NCI-H2171 treated with DMSO at 0.1 percent for 48 hours (cell line): ENCODE measurements around the gene KIF11.

ENCODE experiments used
- DNase-seq: peaks from one replicate; lab custom pipeline; 2025; lab: John Stamatoyannopoulos, UW

Gene KIF11

GRCh38 chr10:92678206-92678605, 85.3 kb downstream of the KIF11 start:
- no peak for DNase-seq

DNA sequence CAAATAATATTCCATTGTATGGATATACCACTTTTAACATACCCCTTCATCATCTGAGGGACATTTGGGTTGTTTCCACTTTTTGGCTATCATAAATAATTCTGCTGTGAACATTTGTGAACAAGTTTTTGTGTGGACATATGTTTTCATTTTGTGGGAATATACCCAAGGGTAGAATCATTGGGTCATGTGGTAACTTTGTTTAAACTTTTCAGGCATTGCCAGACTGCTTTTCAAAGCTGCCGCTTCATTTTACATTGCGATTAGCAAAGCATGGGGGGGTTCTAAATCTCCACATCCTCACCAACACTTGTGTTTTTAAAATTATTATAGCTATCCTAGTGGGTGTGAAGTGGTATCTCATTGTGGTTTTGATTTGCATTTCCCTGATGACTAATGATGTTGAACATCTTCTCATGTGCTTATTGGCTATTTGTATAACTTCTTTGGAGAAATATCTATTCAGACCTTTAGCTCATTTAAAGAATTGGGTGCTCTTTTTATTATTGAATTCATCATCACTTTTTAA, 88.4 kb downstream of the KIF11 start:
- no peak for DNase-seq

- no peak for DNase-seq
Observed at GRCh38 chr10:92688573-92688926, 95.6 kb downstream of the KIF11 start.

DNA sequence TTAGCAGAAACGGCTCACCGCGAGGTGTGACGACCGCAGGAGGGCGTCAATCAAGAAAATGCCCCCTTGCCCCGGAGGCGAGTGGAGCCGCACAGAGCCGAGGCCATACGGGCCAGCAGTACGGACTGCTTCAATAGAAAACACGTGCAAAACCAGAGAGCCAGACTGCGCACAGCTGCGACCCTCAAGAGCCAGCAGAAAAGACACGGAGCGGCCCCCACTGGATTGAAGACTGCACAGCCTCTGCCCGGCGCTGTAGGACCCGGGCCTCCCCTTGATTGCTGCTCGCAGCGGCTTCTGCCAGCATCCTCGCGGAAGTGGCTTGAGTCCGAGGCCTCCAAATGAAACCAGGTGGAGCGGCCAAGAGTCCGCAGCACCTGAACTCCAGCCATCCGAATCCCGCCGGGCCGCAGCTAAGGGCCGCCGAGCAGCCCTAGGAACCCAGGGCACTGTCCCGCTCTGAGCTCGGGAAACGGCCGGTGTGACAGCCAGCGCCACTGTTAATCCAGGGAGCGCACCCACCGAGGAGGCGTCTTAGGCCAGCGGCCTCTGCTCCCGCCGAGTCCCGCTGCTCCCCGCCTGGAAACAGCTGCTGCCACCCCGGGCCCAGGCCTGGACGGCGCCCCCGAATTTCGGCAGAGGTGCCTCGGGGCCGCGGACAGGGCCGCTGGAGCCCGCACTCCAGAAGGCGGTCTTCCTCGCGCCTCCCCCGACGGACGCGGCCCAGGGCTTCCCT, 96.2 kb downstream of the KIF11 start:
- DNase-seq: no peak

DNA sequence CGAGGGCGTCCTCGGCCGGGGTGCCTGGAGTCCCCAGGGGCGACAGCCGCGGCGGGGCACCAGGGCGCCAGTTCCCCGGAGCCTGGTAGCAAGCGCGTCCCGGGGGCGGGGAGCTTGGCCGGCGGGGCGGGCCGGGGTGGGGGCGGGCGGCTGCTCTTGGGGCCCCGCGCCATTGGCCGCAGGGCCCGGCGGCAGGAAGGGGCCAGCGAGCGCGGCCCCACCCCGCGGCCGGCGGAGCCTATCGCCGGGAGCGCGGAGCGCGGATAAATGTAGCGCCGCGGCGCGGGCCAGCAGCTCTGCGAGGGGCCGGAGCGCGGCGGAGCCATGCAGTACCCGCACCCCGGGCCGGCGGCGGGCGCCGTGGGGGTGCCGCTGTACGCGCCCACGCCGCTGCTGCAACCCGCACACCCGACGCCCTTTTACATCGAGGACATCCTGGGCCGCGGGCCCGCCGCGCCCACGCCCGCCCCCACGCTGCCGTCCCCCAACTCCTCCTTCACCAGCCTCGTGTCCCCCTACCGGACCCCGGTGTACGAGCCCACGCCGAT, 96.8 kb downstream of the KIF11 start, which contains the start of gene HHEX:
TSS of gene HHEX (plus strand) at position 293 of the 548 bp plus-strand sequence. CDS start at position 325, 32 bp downstream.
- no peak for DNase-seq

- DNase-seq: no peak
Observed at GRCh38 chr10:92690211-92690914, 97.4 kb downstream of the KIF11 start.

- DNase-seq: no peak
Observed at GRCh38 chr10:92690915-92691590, 98.1 kb downstream of the KIF11 start.

- DNase-seq: no peak
Observed at GRCh38 chr10:92691591-92692079, 98.7 kb downstream of the KIF11 start.

- no peak for DNase-seq
Observed at GRCh38 chr10:92692080-92692671, 99.2 kb downstream of the KIF11 start.

DNA sequence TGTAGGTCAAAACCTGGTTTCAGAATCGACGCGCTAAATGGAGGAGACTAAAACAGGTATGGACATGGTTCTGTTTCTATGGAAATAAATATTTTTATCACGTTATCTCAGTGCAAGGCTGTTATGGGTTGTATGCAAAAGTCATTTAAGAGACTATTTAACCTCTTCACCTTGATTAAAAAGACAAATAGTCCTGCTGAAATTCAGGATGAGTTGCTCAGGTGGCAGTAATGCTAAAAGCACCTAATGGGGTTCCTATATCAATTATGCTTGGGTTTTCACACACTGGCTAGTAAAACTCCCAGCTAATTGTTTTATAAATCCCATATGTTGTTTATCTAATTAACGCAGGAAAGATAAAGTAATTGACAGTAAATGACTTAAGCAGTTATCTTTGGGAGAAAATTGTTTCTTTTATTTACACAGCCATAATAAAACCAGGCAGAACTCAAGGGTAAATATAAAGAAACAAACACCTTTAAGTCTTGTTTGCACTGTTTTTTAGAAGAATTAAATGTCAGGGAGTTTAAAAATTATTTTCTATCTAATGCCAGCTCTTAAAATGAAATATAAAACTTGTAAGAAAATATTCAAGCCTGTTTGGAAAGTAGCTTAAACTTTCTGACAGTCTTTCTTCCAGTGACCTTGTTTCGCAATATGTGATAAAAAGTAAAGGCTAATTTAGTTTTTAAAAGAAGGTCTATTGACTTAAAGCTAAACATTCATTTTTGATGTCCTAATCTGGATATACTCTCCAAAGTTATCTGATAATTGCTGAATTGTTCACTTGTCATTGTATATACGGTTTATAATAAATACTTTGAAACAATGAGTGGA, 100.0 kb downstream of the KIF11 start:
- no peak for DNase-seq

GRCh38 chr10:92693534-92693893, 100.6 kb downstream of the KIF11 start:
- DNase-seq: no peak

DNA sequence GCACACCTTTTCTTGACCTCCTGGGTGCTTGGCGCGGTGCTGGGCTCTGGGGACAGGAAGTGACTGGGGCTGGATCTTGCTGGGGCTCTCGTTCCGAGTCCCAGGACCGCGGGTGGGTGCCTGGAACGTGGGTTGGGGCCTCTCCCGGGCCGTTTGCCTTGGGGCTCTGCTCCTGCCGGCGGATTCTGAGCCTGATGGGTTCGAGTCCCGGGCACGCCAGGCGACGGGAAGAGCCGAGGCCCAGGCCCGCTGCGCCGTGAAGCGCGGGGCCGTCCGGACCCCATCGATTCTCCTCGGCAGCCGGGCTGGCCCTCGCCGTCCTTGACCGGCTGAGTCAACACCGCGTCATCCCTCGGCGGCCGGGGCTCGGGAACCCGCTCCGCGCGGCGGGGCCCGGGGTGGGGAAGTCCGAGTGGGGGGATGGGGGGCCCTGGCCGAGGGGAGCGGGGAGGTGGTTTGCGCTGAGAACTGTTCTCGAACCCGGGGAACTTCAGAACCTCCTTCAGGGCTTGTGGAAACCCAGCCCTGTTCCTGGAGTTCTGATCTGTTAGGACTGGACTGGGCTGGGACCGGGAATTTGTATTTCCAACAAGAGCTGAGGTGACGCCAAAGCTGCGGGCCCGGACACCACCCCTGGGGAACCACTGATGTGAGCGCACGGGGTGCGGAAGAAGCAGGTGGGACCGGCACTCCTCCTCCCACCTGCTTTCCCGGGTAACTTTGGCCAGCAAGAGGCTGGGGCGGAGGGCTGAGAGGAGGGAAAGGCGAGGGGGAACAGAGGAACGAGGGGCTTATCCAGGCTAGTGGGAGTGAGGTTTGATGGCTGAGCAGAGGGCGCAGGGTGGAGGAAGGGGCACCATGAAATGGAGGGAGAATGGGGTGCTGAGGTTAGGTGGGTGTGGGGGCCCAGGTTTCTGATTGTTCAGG, 103.0 kb downstream of the KIF11 start:
- no peak for DNase-seq

GRCh38 chr10:92696606-92697383, 103.9 kb downstream of the KIF11 start:
- DNase-seq: no peak

DNA sequence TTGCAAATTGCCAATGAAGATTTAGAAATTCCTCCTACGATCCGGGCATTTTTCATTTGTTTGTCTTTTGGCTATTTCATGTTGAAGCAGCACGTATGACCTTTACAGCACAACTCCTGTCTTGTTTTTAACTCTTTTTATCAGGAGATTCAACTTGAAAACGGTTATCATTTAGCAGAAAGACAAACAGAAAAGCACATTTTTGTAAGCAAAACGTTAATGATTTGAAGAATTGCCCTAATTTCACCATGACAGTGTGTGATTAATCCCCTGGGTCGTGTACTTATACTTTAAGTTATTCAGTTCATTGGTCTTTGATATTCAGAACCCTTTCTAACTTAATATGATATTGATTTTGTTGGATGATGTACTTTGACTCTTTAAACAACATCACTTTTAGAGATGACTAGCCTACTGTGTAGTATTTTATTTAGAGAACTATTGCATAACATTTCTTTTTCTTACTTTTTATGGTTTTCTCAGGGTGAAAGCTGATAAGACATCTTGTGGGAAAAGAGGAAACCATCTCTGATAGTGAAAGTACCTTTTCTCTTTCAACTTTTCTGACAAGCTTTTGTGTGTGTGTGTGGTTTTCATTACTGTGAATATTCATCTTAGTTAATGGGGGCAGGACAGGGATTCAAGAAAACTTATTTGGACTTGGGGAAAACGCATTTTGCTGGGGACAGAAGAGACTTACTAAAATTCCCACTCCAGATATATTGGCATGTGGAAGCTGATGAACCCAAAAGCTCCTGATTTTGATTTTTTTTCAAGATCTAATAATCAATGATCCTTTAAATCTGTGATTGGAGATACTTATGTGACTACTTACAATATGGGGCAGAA, 105.0 kb downstream of the KIF11 start:
- DNase-seq: no peak

- no peak for DNase-seq
Observed at GRCh38 chr10:92699193-92699517, 106.2 kb downstream of the KIF11 start.

DNA sequence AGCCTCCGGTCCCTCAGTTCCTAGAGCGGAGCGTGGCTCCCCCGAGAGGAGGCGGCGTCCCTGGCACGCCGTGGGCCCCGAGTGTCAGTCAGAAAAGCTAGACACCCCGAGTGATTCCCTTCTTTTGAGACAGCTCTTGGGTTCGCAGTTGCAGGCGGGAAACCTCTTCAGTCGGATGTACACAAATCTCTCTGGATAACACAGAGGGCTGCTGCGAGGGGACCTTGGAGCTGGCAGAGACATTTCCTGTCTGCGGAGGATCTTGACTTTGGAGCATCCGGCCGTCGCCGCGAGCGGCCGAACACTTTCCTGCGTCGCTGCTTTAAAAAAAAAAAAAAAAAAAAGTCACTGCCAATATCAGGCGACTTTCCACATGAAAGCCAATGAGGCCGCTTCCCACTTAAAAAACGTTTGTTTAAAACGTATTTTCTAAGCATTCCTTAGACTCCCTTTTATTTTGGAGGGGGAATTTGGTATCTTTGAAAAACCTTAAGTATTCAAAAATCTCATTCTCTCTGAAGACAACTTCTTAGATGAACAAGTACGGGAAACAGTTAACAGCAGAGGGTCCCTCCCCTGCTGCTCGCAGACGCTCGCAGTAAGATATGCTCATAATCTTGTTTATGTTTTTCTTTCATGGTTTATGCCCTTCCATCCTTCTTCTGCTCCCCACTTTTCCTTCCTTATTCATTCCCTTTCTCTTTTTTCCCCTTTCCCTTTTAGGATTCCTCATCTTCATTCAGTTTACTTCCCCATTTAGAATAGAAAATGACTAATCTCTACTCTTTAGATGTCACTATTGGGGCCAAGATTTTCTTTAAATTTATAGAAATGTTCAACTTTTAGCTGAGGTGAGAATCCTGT, 106.8 kb downstream of the KIF11 start:
- peak; percentile 70 for DNase-seq

DNA sequence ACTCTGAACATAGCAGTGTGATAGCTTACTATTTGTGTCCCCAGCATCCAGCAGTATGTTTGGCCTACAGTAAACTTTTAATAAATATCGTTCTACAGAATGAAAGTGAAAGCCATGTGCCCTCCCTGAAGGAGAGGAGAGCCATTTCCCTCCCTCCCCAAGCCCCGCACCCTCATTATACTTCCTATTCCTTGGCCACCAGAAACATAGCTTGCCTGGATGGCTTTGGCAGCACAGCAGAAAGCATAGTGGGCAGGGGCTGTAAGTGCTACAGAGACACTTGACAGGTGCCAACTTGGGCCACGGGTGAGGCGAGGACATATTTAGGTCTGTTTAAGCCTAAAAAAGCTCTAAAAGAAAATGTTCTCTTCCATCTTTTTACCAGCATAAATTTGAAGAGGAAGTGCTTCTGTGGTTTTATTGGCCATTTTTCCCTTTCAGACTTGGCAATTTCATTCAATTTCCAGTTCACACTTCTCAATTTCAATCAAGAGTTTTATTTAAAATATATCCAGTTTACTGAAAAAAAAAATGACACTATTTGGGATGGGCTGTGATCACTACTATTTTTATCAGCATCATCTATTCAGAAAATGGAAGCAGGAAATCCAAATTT, 109.5 kb downstream of the KIF11 start:
- no peak for DNase-seq
